ENCODE results near the gene DDI2. TPM values are rescaled to one million over a fixed set of nuclear protein-coding genes. Genes with fewer than 3 reads are reported as not detected.

The DDI2 gene
- total RNA-seq, 1 experiment from 2014 or later, result 6.2 TPM

DNA sequence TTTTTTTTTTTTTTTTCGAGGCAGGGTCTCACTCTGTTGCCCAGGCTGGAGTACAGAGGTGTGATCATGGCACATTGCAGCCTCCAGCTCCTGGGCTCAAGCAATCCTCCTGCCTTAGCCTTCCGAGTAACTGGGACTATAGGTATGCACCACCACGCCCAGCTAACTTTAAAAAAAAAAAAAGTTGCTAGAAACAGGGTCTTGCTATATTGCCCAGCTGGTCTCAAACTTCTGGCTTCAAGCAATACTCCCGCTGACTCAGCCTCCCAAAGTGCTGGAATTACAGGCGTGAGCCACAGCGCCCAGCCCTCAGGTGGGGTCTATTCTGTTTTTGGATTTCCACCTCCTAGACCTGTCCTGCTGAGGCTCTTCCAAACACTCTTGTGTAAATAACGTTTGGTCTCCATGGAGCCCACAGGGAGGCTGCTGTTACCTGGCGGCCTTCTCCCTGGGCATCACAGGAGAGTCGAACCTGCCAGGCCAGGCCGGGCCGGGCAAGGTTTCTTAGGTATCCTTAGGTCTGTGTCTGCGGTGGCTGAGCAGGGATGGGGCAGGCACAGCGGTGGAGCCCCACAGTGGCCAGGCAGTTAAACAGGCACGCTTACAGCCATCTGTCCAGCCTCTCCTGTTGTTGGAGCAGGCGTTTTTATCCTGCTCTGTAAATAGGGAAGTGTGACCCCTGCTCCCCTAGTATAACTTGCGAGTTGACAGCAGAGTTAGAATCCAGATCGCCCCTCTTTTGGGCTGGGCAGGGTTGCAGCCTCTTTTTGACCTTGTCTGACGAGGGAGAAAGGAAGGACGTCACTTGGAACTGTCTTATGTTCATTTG lies 85.7 kb downstream of the DDI2 start:
- no peak for DNase-seq (ENCODE audit: low spot score)

DNA sequence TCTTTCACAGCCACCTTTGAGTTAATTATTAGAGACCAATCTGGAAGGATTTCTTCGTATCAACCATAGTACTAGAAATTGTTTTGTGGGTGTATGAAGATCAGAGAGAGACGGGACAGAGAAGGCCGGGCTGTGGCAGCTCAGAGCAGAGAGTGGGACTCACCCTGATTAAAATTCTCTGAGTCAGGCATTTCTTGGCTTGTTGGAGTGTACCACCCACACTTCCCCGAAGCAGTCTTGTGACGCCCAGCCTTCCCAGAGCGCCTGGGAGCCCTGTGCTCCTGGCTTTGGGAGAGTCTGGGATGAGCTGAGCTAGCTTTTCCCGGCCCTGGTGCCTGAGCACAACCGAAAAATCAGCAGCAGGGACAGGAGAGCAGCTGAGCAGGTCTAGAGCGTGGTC lies 86.3 kb downstream of the DDI2 start:
- peak; percentile 75 for DNase-seq (ENCODE audit: low spot score)

GRCh38 chr1:15704526-15705183 lies 87.4 kb downstream of the DDI2 start:
- no peak for DNase-seq (ENCODE audit: low spot score)

GRCh38 chr1:15705184-15705566 lies 87.9 kb downstream of the DDI2 start:
- no peak for DNase-seq (ENCODE audit: low spot score)

GRCh38 chr1:15706751-15707150 lies 89.5 kb downstream of the DDI2 start:
- DNase-seq (ENCODE audit: low spot score), result no peak

- no peak for DNase-seq (ENCODE audit: low spot score)
Measured at GRCh38 chr1:15707239-15707925, 90.1 kb downstream of the DDI2 start.

- DNase-seq (ENCODE audit: low spot score), result no peak
Measured at GRCh38 chr1:15708486-15709137, 91.4 kb downstream of the DDI2 start.

GRCh38 chr1:15709226-15709625 lies 92.0 kb downstream of the DDI2 start:
- DNase-seq (ENCODE audit: low spot score), result no peak

- DNase-seq (ENCODE audit: low spot score), result no peak
Measured at GRCh38 chr1:15712168-15712567, 94.9 kb downstream of the DDI2 start.

GRCh38 chr1:15714406-15715136 lies 97.3 kb downstream of the DDI2 start:
- no peak for DNase-seq (ENCODE audit: low spot score)

GRCh38 chr1:15717418-15718125 lies 100.3 kb downstream of the DDI2 start:
- DNase-seq (ENCODE audit: low spot score), result no peak

GRCh38 chr1:15718199-15718601 lies 100.9 kb downstream of the DDI2 start:
- DNase-seq (ENCODE audit: low spot score), result no peak

Other genes starting within 250 kb of the DDI2 start
- gene EFHD2, start 207.6 kb upstream of the DDI2 start, total RNA-seq (2014; rRNA removed; shearing (Covaris generic)), result 55.7 and 58.5 TPM in 2 replicates
- not detected in 2 replicates for gene CTRC, start 179.0 kb upstream of the DDI2 start, total RNA-seq (2014; rRNA removed; shearing (Covaris generic))
- not detected in 2 replicates for gene CELA2A, start 160.7 kb upstream of the DDI2 start, total RNA-seq (2014; rRNA removed; shearing (Covaris generic))
- gene CELA2B, start 141.4 kb upstream of the DDI2 start, total RNA-seq (2014; rRNA removed; shearing (Covaris generic)), result not detected in 2 replicates
- gene CASP9, start 93.2 kb upstream of the DDI2 start, total RNA-seq (2014; rRNA removed; shearing (Covaris generic)), result 8.0 and 8.6 TPM in 2 replicates
- gene DNAJC16, start 90.6 kb upstream of the DDI2 start, total RNA-seq (2014; rRNA removed; shearing (Covaris generic)), result 8.7 and 14.5 TPM in 2 replicates
- not detected in 2 replicates for gene AGMAT, start 32.4 kb upstream of the DDI2 start, total RNA-seq (2014; rRNA removed; shearing (Covaris generic))
- gene PLEKHM2, start 66.9 kb downstream of the DDI2 start, total RNA-seq (2014; rRNA removed; shearing (Covaris generic)), result 18.4 and 22.2 TPM in 2 replicates
- 1.1 TPM in 1 of 2 replicates, not detected in the other for gene SLC25A34, start 118.8 kb downstream of the DDI2 start, total RNA-seq (2014; rRNA removed; shearing (Covaris generic))
- gene TMEM82, start 125.0 kb downstream of the DDI2 start, total RNA-seq (2014; rRNA removed; shearing (Covaris generic)), result not detected in 2 replicates
- 31.2 and 70.8 TPM in 2 replicates for gene FBLIM1, start 141.3 kb downstream of the DDI2 start, total RNA-seq (2014; rRNA removed; shearing (Covaris generic))
- gene UQCRHL, start 190.2 kb downstream of the DDI2 start, total RNA-seq (2014; rRNA removed; shearing (Covaris generic)), result 0.84 and 1.5 TPM in 2 replicates
- gene SPEN, start 230.2 kb downstream of the DDI2 start, total RNA-seq (2014; rRNA removed; shearing (Covaris generic)), result 6.9 and 15.8 TPM in 2 replicates